OCI-LY7 (cell line): ENCODE data around the gene GTSE1. TPM values are rescaled to one million over a fixed set of nuclear protein-coding genes. Genes with fewer than 3 reads are reported as not detected.

Experiments used
- total RNA-seq, 2 experiments: library from RNA; depleted of rRNA in 1 of 2; stranded (reverse); fragments of >200 nt in 1 of 2; shearing (Covaris generic) in 1 of 2; gene quantifications; 2 replicates each; pipeline ENCODE4 v1.2.3, GENCODE V29; 2014 to 2022

Gene GTSE1
- total RNA-seq, 2 experiments from 2014 or later, result 54.7 to 109 TPM

Other genes with a start within 250 kb of the GTSE1 start
- 0.90 and 3.3 TPM in 2 replicates for gene PPARA, start 146.3 kb upstream of the GTSE1 start, total RNA-seq (2014; rRNA removed; shearing (Covaris generic))
- 10.5 and 16.4 TPM in 2 replicates for gene PPARA, start 146.3 kb upstream of the GTSE1 start, total RNA-seq (2022)
- 17.4 and 22.7 TPM in 2 replicates for gene CDPF1, start 46.6 kb upstream of the GTSE1 start, total RNA-seq (2014; rRNA removed; shearing (Covaris generic))
- gene CDPF1, start 46.6 kb upstream of the GTSE1 start, total RNA-seq (2022), result 15.4 and 19.4 TPM in 2 replicates
- gene PKDREJ, start 33.5 kb upstream of the GTSE1 start, total RNA-seq (2014; rRNA removed; shearing (Covaris generic)), result not detected in 2 replicates
- gene PKDREJ, start 33.5 kb upstream of the GTSE1 start, total RNA-seq (2022), result not detected in 2 replicates
- gene TTC38, start 28.9 kb upstream of the GTSE1 start, total RNA-seq (2014; rRNA removed; shearing (Covaris generic)), result 0.21 and 0.44 TPM in 2 replicates
- 2.4 and 2.7 TPM in 2 replicates for gene TTC38, start 28.9 kb upstream of the GTSE1 start, total RNA-seq (2022)
- 73.6 and 88.2 TPM in 2 replicates for gene TRMU, start 38.8 kb downstream of the GTSE1 start, total RNA-seq (2014; rRNA removed; shearing (Covaris generic))
- 109 and 121 TPM in 2 replicates for gene TRMU, start 38.8 kb downstream of the GTSE1 start, total RNA-seq (2022)
- gene CELSR1, start 240.8 kb downstream of the GTSE1 start, total RNA-seq (2014; rRNA removed; shearing (Covaris generic)), result 3.9 and 5.2 TPM in 2 replicates
- gene CELSR1, start 240.8 kb downstream of the GTSE1 start, total RNA-seq (2022), result 3.7 and 4.9 TPM in 2 replicates